Prostate gland (tissue), 2 donors: ENCODE data around the gene COTL1. TPM values are rescaled to one million over a fixed set of nuclear protein-coding genes. Genes with fewer than 3 reads are reported as not detected.

Source experiments
- DNase-seq: peaks from one replicate; pipeline ENCODE4 v3.0.0-alpha.2; 2019; ENCODE audit warnings: low spot score
- H3K27ac ChIP-seq, 2 donors: fragments of 200-600 bp; sonication (generic); 2 replicates each; pipeline ENCODE4 v1.5.1; 2017 to 2019
- H3K27me3 ChIP-seq: fragments of 200-600 bp; sonication (generic); replicated peaks from 2 replicates; pipeline ENCODE4 v1.5.1; 2019; ENCODE audit not compliant: insufficient read depth
- H3K36me3 ChIP-seq, 2 donors: fragments of 200-600 bp; sonication (generic); 1 replicate in 1 of 2; 2 replicates in 1 of 2; pipeline versions ENCODE4 v1.5.1 to v1.8.1; 2017 to 2019
- H3K4me1 ChIP-seq: fragments of 200-600 bp; sonication (generic); replicated peaks from 2 replicates; pipeline ENCODE4 v1.5.1; 2019
- H3K4me3 ChIP-seq, 2 donors: fragments of 200-600 bp; sonication (generic); 2 replicates each; pipeline ENCODE4 v1.5.1; 2017 to 2019
- H3K9me3 ChIP-seq: fragments of 200-600 bp; sonication (generic); 2 replicates; pipeline ENCODE4 v1.5.1; 2017
- POLR2A ChIP-seq: fragments of 450-650 bp; IDR thresholded peaks from one replicate; pipeline ENCODE4 v1.6.1; 2016; ENCODE audit warnings: antibody characterized with exemption, mild to moderate bottlenecking
- POLR2AphosphoS5 ChIP-seq: sonication (generic); formaldehyde crosslinking; IDR thresholded peaks from one replicate; pipeline ENCODE4 v1.6.1; 2017; ENCODE audit warnings: antibody characterized with exemption
- WGBS: methylation state at CpG from one replicate; pipeline ENCODE4 v1.1.5; 2018; 5-methylcytosine and 5-hydroxymethylcytosine counted together
- intact Hi-C: fragments of 100-400 bp; cut with DNase I; formaldehyde crosslinking; loops from one replicate; pipeline ENCODE4 v1.14.2; 2022
- total RNA-seq, 2 donors: library from RNA; depleted of rRNA; stranded (reverse); fragments of >200 nt; gene quantifications; one replicate each; pipeline ENCODE4 v1.1.0, GENCODE V29; 2016
- TF ChIP-seq, protein P1 (sequence below), 4 experiments: fragments of 200-600 bp in 2 of 4; fragments of 450-650 bp in 2 of 4; sonication (generic) in 2 of 4; IDR thresholded peaks; 1 replicate in 3 of 4; 2 replicates in 1 of 4; pipeline ENCODE4 v1.5.1; 2016 to 2019; ENCODE audit warnings: antibody characterized with exemption in 4 of 4, mild to moderate bottlenecking in 2 of 4, moderate library complexity in 2 of 4

The COTL1 gene
- total RNA-seq, 2 donors from 2014 or later = 46.8 to 110 TPM

DNA sequence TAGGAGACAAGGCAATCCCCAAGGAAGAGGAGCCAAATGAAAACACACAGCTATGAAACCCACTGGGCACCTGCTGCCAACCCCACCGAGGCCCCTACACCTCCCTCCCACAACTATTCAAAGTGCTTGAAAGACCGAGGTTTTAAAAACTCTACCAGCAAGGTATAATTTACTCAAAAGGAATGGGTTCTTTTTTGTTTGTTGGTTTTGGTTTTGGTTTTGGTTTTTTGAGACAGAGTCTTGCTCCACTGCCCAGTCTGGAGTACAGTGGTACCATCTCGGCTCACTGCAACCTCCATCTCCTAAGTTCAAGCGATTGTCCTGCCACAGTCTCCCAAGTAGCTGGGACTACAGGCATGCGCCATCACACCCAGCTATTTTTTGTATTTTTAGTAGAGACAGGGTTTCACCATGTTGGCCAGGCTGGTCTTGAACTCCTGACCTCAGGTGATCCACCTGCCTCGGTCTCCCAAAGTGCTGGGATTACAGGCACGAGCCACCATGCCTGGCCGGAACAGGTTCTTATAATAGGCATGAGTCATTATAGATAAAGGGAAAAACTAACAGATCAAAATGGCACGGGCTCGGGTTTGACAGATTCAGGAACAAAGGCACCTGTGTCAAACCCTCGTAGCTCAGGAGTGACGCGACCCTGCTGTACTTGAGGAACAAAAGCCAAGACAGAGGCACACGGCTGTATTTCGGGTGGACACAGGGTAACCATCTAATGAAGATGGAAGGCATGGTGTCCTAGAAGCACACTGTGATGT, 40.7 kb downstream of the COTL1 start:
- intact Hi-C loops = no loop called here
- Histone ChIP-seq H3K36me3 (no peaks in the 10 kb centered on the region), H3K27ac (no peak overlapping the region), H3K9me3 (no peaks in the 10 kb centered on the region), H3K27me3 (no peaks in the 10 kb centered on the region), H3K4me3 (no peak overlapping the region), H3K4me1 (no peaks in the 10 kb centered on the region)
- no peak for DNase-seq
- TF ChIP-seq POLR2A (no peak), POLR2AphosphoS5 (no peak)
- TF ChIP-seq, protein P1, sequence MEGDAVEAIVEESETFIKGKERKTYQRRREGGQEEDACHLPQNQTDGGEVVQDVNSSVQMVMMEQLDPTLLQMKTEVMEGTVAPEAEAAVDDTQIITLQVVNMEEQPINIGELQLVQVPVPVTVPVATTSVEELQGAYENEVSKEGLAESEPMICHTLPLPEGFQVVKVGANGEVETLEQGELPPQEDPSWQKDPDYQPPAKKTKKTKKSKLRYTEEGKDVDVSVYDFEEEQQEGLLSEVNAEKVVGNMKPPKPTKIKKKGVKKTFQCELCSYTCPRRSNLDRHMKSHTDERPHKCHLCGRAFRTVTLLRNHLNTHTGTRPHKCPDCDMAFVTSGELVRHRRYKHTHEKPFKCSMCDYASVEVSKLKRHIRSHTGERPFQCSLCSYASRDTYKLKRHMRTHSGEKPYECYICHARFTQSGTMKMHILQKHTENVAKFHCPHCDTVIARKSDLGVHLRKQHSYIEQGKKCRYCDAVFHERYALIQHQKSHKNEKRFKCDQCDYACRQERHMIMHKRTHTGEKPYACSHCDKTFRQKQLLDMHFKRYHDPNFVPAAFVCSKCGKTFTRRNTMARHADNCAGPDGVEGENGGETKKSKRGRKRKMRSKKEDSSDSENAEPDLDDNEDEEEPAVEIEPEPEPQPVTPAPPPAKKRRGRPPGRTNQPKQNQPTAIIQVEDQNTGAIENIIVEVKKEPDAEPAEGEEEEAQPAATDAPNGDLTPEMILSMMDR (IDR thresholded peaks at IDR 0.05) = no peak
- 87% methylated on average over 15 of the region's 15 CpGs for WGBS

DNA sequence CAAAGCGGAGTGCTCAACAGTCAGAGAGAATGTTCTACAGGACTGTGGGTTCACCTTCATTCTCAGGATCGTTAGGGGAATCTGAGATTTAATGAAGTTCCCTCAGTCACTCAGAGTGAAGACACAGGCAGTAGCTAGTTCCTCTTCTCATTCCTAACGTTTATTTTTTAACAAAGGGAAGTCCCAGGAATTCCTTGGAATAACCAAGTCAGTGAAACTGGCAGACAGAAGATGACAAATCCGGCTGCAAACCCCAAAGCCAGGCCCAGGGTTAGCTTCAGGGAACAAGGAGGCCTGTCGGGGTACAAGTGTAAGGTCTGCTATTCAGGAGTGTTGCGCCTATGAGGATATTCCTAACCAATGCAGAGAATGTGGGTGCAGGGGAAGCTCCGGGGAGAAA, 42.0 kb downstream of the COTL1 start:
- H3K4me3 ChIP-seq = no peak overlapping the region
- no peaks in the 10 kb centered on the region for H3K36me3 ChIP-seq
- TF ChIP-seq POLR2A (no peak), POLR2AphosphoS5 (no peak)
- TF ChIP-seq, protein P1 (IDR thresholded peaks at IDR 0.05) = no peak
- WGBS = 90% methylated on average over 7 of the region's 7 CpGs
- H3K27me3 ChIP-seq = no peaks in the 10 kb centered on the region
- intact Hi-C loops = no loop called here
- no peak for DNase-seq
- H3K4me1 ChIP-seq = no peaks in the 10 kb centered on the region
- no peaks in the 10 kb centered on the region for H3K9me3 ChIP-seq
- H3K27ac ChIP-seq = no peak overlapping the region

DNA sequence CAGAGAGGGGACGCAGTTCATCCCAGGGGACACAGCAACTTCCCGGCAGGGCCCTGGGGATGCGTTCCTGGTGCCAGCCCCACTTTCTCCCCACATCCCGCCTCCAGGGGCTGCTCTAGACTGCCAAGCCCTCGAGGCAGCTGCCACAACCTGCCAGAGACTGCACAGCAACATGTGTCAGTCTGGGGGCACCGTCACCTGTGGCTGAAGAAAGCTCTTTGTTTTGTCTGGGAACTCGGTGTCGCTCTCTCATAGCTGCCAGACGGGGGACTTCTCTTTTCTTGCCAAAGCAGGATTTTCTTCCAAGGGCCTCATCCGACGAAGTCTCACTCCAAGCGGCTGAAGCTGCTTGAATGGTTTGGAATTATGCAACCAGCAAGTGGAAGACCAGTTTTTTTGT, 43.7 kb downstream of the COTL1 start:
- no peaks in the 10 kb centered on the region for H3K27me3 ChIP-seq
- no peak overlapping the region for H3K4me3 ChIP-seq
- 43% methylated on average over 12 of the region's 12 CpGs for WGBS
- H3K27ac ChIP-seq = no peak overlapping the region
- intact Hi-C loops = no loop called here
- H3K4me1 ChIP-seq = no peaks in the 10 kb centered on the region
- H3K9me3 ChIP-seq = no peaks in the 10 kb centered on the region
- DNase-seq = no peak
- no peak for TF ChIP-seq POLR2A
- no peak for TF ChIP-seq POLR2AphosphoS5
- TF ChIP-seq, protein P1 (IDR thresholded peaks at IDR 0.05) = no peak
- no peaks in the 10 kb centered on the region for H3K36me3 ChIP-seq

DNA sequence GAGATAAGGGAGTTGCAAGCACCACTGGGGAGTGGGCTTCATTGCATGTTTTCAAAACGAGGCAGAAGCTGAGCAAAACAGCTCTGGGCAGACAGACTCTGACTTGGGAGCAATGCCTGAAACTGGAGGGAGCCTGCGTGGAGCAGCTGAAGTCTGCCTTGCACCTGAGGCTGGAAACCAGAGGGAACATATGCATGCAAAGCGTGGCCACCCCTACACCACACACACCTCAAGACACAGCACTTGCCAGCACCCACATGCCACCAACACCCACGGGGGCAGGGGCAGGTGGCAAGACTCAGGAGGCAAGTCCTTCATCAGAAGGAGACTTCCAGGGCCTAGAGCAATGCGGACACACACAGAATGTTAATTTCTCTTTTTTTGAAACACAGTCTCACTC, 45.8 kb downstream of the COTL1 start:
- 85% methylated on average over 5 of the region's 5 CpGs for WGBS
- DNase-seq = no peak
- Histone ChIP-seq H3K4me3 (no peak overlapping the region), H3K4me1 (no peaks in the 10 kb centered on the region), H3K27me3 (no peaks in the 10 kb centered on the region), H3K27ac (no peak overlapping the region), H3K36me3 (no peaks in the 10 kb centered on the region), H3K9me3 (no peaks in the 10 kb centered on the region)
- intact Hi-C loops = no loop called here
- TF ChIP-seq, protein P1 (IDR thresholded peaks at IDR 0.05) = no peak

DNA sequence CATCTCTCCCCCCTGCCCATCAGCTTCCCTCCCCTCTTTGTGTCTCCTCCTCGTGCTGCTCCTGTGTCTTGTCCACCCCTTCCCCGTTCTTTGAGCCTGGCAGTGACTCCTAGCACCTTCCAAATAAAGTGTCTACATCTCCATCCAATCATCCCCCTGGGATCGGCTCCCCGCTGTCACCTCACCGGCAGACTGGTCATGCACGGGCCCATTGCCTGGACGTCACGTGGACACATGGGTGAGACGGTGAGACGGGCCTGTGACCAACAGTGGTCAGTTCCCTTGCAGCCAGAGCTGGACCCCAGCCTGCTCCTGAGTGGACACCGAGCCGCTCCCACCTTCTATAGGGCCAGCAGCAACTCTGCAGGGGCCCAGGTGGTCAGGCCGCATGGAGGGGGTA, 46.4 kb downstream of the COTL1 start:
- 98% methylated on average over 12 of the region's 13 CpGs for WGBS

More for the DNA sequence above, 46.4 kb downstream of the COTL1 start:
- Histone ChIP-seq H3K9me3 (no peaks in the 10 kb centered on the region), H3K4me3 (no peak overlapping the region), H3K27ac (no peak overlapping the region), H3K4me1 (no peaks in the 10 kb centered on the region), H3K36me3 (no peaks in the 10 kb centered on the region), H3K27me3 (no peaks in the 10 kb centered on the region)
- DNase-seq = no peak
- TF ChIP-seq POLR2AphosphoS5 (no peak), POLR2A (no peak)
- TF ChIP-seq, protein P1 (IDR thresholded peaks at IDR 0.05) = no peak
- intact Hi-C loops = no loop called here
